Hematopoietic multipotent progenitor cell (in vitro differentiated cells): ENCODE data around the gene NUS1. TPM values are rescaled to one million over a fixed set of nuclear protein-coding genes. Genes with fewer than 3 reads are reported as not detected.
"Not testable (repeated sequence)": the region's sequence is repeated elsewhere in the genome, so short reads cannot be mapped to it uniquely, and the experiment has no call there.

Source experiments
- DNase-seq, 3 donors: peaks; one replicate each; pipeline ENCODE4 v3.0.0-alpha.2; 2011 to 2015; ENCODE audit warnings: low read depth in 2 of 3, low spot score in 2 of 3
- total RNA-seq: library from RNA; depleted of rRNA; stranded (reverse); fragments of >200 nt; gene quantifications from one replicate; pipeline ENCODE4 v1.2.3, GENCODE V29; 2012

NUS1 gene
- total RNA-seq, result 7.3 TPM

- peak; percentile 89 to 100 (median 97) for DNase-seq
Observed at GRCh38 chr6:117674991-117675657, at the start of gene NUS1. TSS of gene NUS1 (plus strand) at chr6:117675469. CDS start at chr6:117675671, 202 bp downstream.

GRCh38 chr6:117627533-117627932, 47.7 kb upstream of the NUS1 start:
- DNase-seq, result no peak

GRCh38 chr6:117629119-117629660, 46.1 kb upstream of the NUS1 start:
- no peak for DNase-seq

GRCh38 chr6:117637770-117638169, 37.5 kb upstream of the NUS1 start:
- DNase-seq, result no peak

GRCh38 chr6:117642976-117643375, 32.3 kb upstream of the NUS1 start:
- DNase-seq, result no peak

- not testable (repeated sequence) for DNase-seq
Observed at GRCh38 chr6:117651984-117652383, 23.3 kb upstream of the NUS1 start.

- DNase-seq, result no peak
Observed at GRCh38 chr6:117653949-117654348, 21.3 kb upstream of the NUS1 start.

GRCh38 chr6:117655380-117655779, 19.9 kb upstream of the NUS1 start:
- DNase-seq, result no peak

- no peak for DNase-seq
Observed at GRCh38 chr6:117666881-117667280, 8.4 kb upstream of the NUS1 start.

- DNase-seq, result no peak
Observed at GRCh38 chr6:117668736-117669135, 6.5 kb upstream of the NUS1 start.

GRCh38 chr6:117674503-117674902, 766 bp upstream of the NUS1 start:
- peak in 1 of 3 donors; percentile 10 for DNase-seq

- peak in 1 of 3 donors; percentile 14 for DNase-seq
Observed at GRCh38 chr6:117675658-117676301, 511 bp downstream of the NUS1 start.

GRCh38 chr6:117676577-117677218, 1.4 kb downstream of the NUS1 start:
- DNase-seq, result no peak

GRCh38 chr6:117677553-117678141, 2.4 kb downstream of the NUS1 start:
- no peak for DNase-seq

- no peak for DNase-seq
Observed at GRCh38 chr6:117681162-117681741, 6.0 kb downstream of the NUS1 start.

GRCh38 chr6:117684749-117685148, 9.5 kb downstream of the NUS1 start:
- no peak for DNase-seq

GRCh38 chr6:117685359-117685758, 10.1 kb downstream of the NUS1 start:
- DNase-seq, result no peak

- no peak for DNase-seq
Observed at GRCh38 chr6:117687021-117687648, 11.9 kb downstream of the NUS1 start.

GRCh38 chr6:117689584-117689983, 14.3 kb downstream of the NUS1 start:
- not testable (repeated sequence) for DNase-seq

GRCh38 chr6:117706504-117706903, 31.2 kb downstream of the NUS1 start:
- no peak for DNase-seq
